ENCODE data around the gene PPP1R7.
A peak's percentile ranks its signal among the peaks of the same experiment; 100 is the strongest.

Gene PPP1R7

GRCh38 chr2:241141214-241141770 lies 9.0 kb upstream of the PPP1R7 start:
- Histone ChIP-seq H3K4me2 (no peak overlapping the region), H3K27ac (no peak overlapping the region), H3K9me3 (replicated peaks in 1 of 11) (no peaks in the 10 kb centered on the region), H3K36me3 (peaks cover 17 to 80% (median 56%) of the 10 kb centered on the region in 11 experiments), H3K9ac (no peak overlapping the region), H3K27me3 (no peaks in the 10 kb centered on the region), H4K20me1 (peaks cover 0 to 54% (median 6%) of the 10 kb centered on the region in 11 experiments; a peak in 8 of 22 replicates), H3K4me1 (peaks cover 0 to 2% (median 0%) of the 10 kb centered on the region in 10 experiments; a peak in 2 of 20 replicates), H3K4me3 (no peak overlapping the region)
- TF ChIP-seq Cebpa-rat (IDR thresholded peaks at IDR 0.05) = no peak

GRCh38 chr2:241142063-241142462 lies 8.2 kb upstream of the PPP1R7 start:
- Histone ChIP-seq H3K27me3 (no peaks in the 10 kb centered on the region), H3K9me3 (replicated peaks in 1 of 11) (no peaks in the 10 kb centered on the region), H3K4me2 (no peak overlapping the region), H3K9ac (no peak overlapping the region), H3K36me3 (peaks cover 13 to 73% (median 50%) of the 10 kb centered on the region in 11 experiments), H3K4me3 (no peak overlapping the region), H3K4me1 (peaks cover 0 to 7% (median 0%) of the 10 kb centered on the region in 10 experiments; a peak in 2 of 20 replicates), H4K20me1 (peaks cover 0 to 54% (median 10%) of the 10 kb centered on the region in 11 experiments; a peak in 8 of 22 replicates), H3K27ac (no peak overlapping the region)
- TF ChIP-seq Cebpa-rat (IDR thresholded peaks at IDR 0.05) = no peak

- Histone ChIP-seq H3K4me2 (no peak overlapping the region), H3K4me3 (no peak overlapping the region), H3K9me3 (replicated peaks in 1 of 11) (no peaks in the 10 kb centered on the region), H3K9ac (no peak overlapping the region), H4K20me1 (peaks cover 0 to 57% (median 11%) of the 10 kb centered on the region in 11 experiments; a peak in 11 of 22 replicates), H3K36me3 (peaks cover 12 to 68% (median 45%) of the 10 kb centered on the region in 11 experiments), H3K27ac (no peak overlapping the region), H3K27me3 (no peaks in the 10 kb centered on the region), H3K4me1 (peaks cover 0 to 7% (median 4%) of the 10 kb centered on the region in 10 experiments; a peak in 14 of 20 replicates)
- no peak for TF ChIP-seq Cebpa-rat (IDR thresholded peaks at IDR 0.05)
Measured at GRCh38 chr2:241142593-241142992, 7.7 kb upstream of the PPP1R7 start.

- Histone ChIP-seq H3K9me3 (replicated peaks in 1 of 11) (no peaks in the 10 kb centered on the region), H3K4me2 (no peak overlapping the region), H3K4me1 (peaks cover 12 to 24% (median 21%) of the 10 kb centered on the region in 10 experiments), H4K20me1 (peaks cover 0 to 42% (median 21%) of the 10 kb centered on the region in 11 experiments; a peak in 14 of 22 replicates), H3K9ac (no peak overlapping the region; a peak in 1 of 22 replicates), H3K36me3 (peaks cover 0 to 31% (median 11%) of the 10 kb centered on the region in 11 experiments; a peak in 12 of 22 replicates), H3K4me3 (no peak overlapping the region), H3K27ac (no peak overlapping the region), H3K27me3 (no peaks in the 10 kb centered on the region)
- no peak for TF ChIP-seq Cebpa-rat (IDR thresholded peaks at IDR 0.05)
Measured at GRCh38 chr2:241146286-241146685, 4.0 kb upstream of the PPP1R7 start.

GRCh38 chr2:241147336-241147735 lies 2.9 kb upstream of the PPP1R7 start:
- H3K27ac ChIP-seq = no peak overlapping the region
- H4K20me1 ChIP-seq = peaks cover 0 to 42% (median 21%) of the 10 kb centered on the region in 11 experiments; a peak in 15 of 22 replicates
- H3K27me3 ChIP-seq = no peaks in the 10 kb centered on the region
- H3K36me3 ChIP-seq = peaks cover 0 to 21% (median 7%) of the 10 kb centered on the region in 11 experiments; a peak in 11 of 22 replicates
- no peaks in the 10 kb centered on the region for H3K9me3 ChIP-seq (replicated peaks in 1 of 11)
- H3K4me3 ChIP-seq = no peak overlapping the region
- H3K4me2 ChIP-seq = peak overlapping the region in 6 of 11 experiments; percentile 93 to 100 (median 97); a peak in 6 of 22 replicates
- H3K4me1 ChIP-seq = peaks cover 22 to 34% (median 29%) of the 10 kb centered on the region in 10 experiments
- H3K9ac ChIP-seq = no peak overlapping the region; a peak in 1 of 22 replicates
- TF ChIP-seq Cebpa-rat (IDR thresholded peaks at IDR 0.05) = no peak

- Histone ChIP-seq H3K4me3 (peak overlapping the region; percentile 81 to 99 (median 96)), H3K4me1 (peaks cover 29 to 41% (median 36%) of the 10 kb centered on the region in 10 experiments), H3K9me3 (replicated peaks in 1 of 11) (no peaks in the 10 kb centered on the region), H3K4me2 (peak overlapping the region; percentile 82 to 100 (median 97)), H4K20me1 (peaks cover 0 to 42% (median 20%) of the 10 kb centered on the region in 11 experiments; a peak in 16 of 22 replicates), H3K9ac (peak overlapping the region; percentile 80 to 93 (median 89); a peak in 19 of 22 replicates), H3K36me3 (peaks cover 0 to 14% (median 3%) of the 10 kb centered on the region in 11 experiments; a peak in 5 of 22 replicates), H3K27ac (no peak overlapping the region; a peak in 1 of 22 replicates), H3K27me3 (no peaks in the 10 kb centered on the region)
- no peak for TF ChIP-seq Cebpa-rat (IDR thresholded peaks at IDR 0.05)
Measured at GRCh38 chr2:241148239-241148638, 2.0 kb upstream of the PPP1R7 start.

GRCh38 chr2:241148891-241149674 lies 1.2 kb upstream of the PPP1R7 start, which contains the start of gene PASK:
Gene PASK, minus strand, starts transcription at chr2:241149472. Its CDS starts 6,440 bp downstream, at chr2:241143032.
- no peak for TF ChIP-seq Cebpa-rat (IDR thresholded peaks at IDR 0.05)
- no peaks in the 10 kb centered on the region for H3K9me3 ChIP-seq (replicated peaks in 1 of 11)
- H3K27ac ChIP-seq = peak within 1 kb of the TSS in 10 of 11 experiments; percentile 0 to 86 (median 79); a peak in 19 of 22 replicates
- no peaks in the 10 kb centered on the region for H3K27me3 ChIP-seq
- H3K4me3 ChIP-seq = peak within 1 kb of the TSS; percentile 81 to 99 (median 96)
- H3K36me3 ChIP-seq = peaks cover 0 to 21% (median 8%) of the 10 kb centered on the region in 11 experiments; a peak in 10 of 22 replicates
- peaks cover 0 to 41% (median 20%) of the 10 kb centered on the region in 11 experiments; a peak in 16 of 22 replicates for H4K20me1 ChIP-seq
- peak within 1 kb of the TSS; percentile 85 to 93 (median 89) for H3K9ac ChIP-seq
- H3K4me2 ChIP-seq = peak within 1 kb of the TSS; percentile 82 to 100 (median 97)
- peaks cover 33 to 49% (median 42%) of the 10 kb centered on the region in 10 experiments for H3K4me1 ChIP-seq

- H3K4me2 ChIP-seq = peak overlapping the region; percentile 82 to 100 (median 94)
- no peaks in the 10 kb centered on the region for H3K27me3 ChIP-seq
- TF ChIP-seq Cebpa-rat (IDR thresholded peaks at IDR 0.05) = no peak
- H3K36me3 ChIP-seq = peaks cover 0 to 20% (median 11%) of the 10 kb centered on the region in 11 experiments; a peak in 14 of 22 replicates
- H3K9ac ChIP-seq = peak overlapping the region; percentile 85 to 93 (median 89); a peak in 21 of 22 replicates
- H4K20me1 ChIP-seq = peaks cover 0 to 36% (median 20%) of the 10 kb centered on the region in 11 experiments; a peak in 16 of 22 replicates
- peak overlapping the region in 8 of 11 experiments; percentile 37 to 86 (median 60); a peak in 13 of 22 replicates for H3K27ac ChIP-seq
- no peaks in the 10 kb centered on the region for H3K9me3 ChIP-seq (replicated peaks in 1 of 11)
- peak overlapping the region; percentile 81 to 99 (median 96) for H3K4me3 ChIP-seq
- peaks cover 33 to 49% (median 42%) of the 10 kb centered on the region in 10 experiments for H3K4me1 ChIP-seq
Measured at GRCh38 chr2:241149675-241149924, 667 bp upstream of the PPP1R7 start.
